ENCODE data around the gene DUSP10. TPM values are rescaled to one million over a fixed set of nuclear protein-coding genes. Genes with fewer than 3 reads are reported as not detected.

Gene DUSP10
- total RNA-seq, 6 experiments from 2014 or later, result 30.5 to 48.9 (median 43.8) TPM

DNA sequence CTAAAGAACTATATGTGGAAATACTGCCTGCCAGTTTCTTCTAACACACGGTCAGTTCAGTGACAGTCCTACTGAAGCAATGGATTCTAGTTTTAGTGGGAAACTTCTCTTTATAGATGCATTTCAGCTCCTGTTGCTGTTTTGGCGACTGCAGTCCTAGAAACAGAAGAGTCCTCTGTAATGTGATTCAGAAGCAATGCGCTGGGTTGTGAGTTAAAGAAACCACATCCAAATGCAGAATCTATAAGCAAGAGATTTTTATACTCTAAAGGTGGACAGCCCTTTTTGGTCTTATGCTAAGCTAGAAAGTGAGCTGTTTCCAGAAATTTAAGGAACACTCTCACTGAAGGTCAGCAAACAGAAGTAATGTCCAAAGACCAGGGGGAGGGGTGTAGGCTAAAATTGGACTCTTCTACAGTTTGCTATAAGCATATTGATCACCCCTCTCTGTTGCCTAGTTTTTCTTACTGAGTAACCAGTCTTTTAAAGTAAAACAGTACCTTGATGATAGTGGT lies 30.8 kb downstream of the DUSP10 start:
- DNase-seq, result no peak
- H3K36me3 Mint-ChIP-seq (ENCODE audit: low read depth), result peaks cover 56% of the 10 kb centered on the region
- no peak overlapping the region for H3K4me3 Mint-ChIP-seq
- H3K27ac Mint-ChIP-seq, result peak overlapping the region; percentile 90
- H3K27me3 Mint-ChIP-seq (ENCODE audit: insufficient read depth), result peaks cover 2% of the 10 kb centered on the region; the same call in 1 of the 2 replicates
- no peaks in the 10 kb centered on the region for H3K9me3 Mint-ChIP-seq
- peaks cover 82% of the 10 kb centered on the region for H3K4me1 Mint-ChIP-seq (ENCODE audit: low read depth)
- TF ChIP-seq, protein P1, sequence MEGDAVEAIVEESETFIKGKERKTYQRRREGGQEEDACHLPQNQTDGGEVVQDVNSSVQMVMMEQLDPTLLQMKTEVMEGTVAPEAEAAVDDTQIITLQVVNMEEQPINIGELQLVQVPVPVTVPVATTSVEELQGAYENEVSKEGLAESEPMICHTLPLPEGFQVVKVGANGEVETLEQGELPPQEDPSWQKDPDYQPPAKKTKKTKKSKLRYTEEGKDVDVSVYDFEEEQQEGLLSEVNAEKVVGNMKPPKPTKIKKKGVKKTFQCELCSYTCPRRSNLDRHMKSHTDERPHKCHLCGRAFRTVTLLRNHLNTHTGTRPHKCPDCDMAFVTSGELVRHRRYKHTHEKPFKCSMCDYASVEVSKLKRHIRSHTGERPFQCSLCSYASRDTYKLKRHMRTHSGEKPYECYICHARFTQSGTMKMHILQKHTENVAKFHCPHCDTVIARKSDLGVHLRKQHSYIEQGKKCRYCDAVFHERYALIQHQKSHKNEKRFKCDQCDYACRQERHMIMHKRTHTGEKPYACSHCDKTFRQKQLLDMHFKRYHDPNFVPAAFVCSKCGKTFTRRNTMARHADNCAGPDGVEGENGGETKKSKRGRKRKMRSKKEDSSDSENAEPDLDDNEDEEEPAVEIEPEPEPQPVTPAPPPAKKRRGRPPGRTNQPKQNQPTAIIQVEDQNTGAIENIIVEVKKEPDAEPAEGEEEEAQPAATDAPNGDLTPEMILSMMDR (IDR thresholded peaks at IDR 0.05), result no peak

DNA sequence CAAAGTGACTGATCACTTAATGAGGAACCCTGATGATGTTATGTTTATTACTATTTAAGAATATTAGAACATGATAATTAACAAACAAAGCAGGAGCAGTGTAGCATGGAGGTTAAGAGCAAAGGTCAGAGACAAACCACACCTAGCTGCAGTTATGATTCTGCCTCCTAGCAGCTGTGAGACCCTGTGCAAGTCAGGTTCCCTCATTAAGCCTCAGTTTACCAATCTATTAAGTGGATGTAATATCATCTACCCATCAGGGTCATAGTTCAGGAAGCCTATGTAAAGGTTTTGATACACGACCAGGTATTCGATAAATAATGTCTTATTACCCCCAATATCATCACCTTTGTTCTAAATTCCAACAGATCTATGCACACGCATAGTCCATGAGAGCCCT lies 32.0 kb downstream of the DUSP10 start:
- no peak for DNase-seq
- Mint-ChIP-seq H3K36me3 (ENCODE audit: low read depth) (peaks cover 54% of the 10 kb centered on the region), H3K4me1 (ENCODE audit: low read depth) (peaks cover 69% of the 10 kb centered on the region), H3K27ac (no peak overlapping the region), H3K4me3 (no peak overlapping the region), H3K9me3 (no peaks in the 10 kb centered on the region), H3K27me3 (ENCODE audit: insufficient read depth) (peaks cover 2% of the 10 kb centered on the region)
- TF ChIP-seq, protein P1 (IDR thresholded peaks at IDR 0.05), result no peak

DNA sequence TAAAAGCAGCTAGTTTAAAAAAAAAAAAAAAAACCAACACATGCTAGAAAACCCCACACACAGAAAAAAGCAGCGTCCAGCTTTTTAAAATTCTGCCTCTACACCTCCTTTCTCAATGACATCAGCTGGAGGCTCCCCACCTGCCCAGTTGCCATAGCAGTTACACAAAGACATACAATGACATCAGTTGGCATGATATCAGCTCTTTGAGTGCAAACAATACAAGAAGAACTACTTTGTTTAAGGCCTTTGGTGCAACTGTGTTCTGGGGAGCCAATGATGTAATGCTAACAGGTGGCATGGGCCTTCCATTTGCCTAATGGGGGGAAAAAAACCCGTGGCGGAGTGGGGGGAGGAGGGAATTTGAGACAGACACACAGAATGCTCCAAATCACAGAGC lies 32.9 kb downstream of the DUSP10 start:
- Mint-ChIP-seq H3K27ac (peak overlapping the region; percentile 73), H3K27me3 (ENCODE audit: insufficient read depth) (peaks cover 2% of the 10 kb centered on the region), H3K9me3 (no peaks in the 10 kb centered on the region), H3K4me3 (no peak overlapping the region), H3K4me1 (ENCODE audit: low read depth) (peaks cover 68% of the 10 kb centered on the region), H3K36me3 (ENCODE audit: low read depth) (peaks cover 54% of the 10 kb centered on the region)
- no peak for DNase-seq
- TF ChIP-seq, protein P1 (IDR thresholded peaks at IDR 0.05), result no peak

DNA sequence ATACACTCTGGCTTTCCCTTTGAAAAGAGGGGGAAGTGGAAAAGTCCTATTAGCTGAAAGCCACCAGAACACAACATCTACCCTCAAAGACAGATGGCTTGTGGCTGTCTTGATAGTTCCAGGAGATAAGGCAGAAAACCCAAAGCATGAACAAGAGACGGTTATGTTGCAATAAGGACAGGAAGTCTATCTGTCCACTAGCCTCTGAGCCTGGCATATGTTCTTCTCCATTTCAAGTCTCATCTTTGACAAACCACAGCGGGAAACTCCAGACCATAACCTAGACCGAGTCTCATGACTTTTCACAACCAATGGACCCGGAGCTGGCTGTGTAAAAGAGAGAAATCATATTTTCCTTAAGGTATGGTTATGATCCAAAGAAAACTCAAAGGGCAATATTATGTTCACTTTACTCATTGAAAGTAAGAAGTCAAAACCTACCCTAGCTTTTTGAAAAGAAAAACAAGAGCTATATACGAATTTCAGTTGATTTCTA lies 33.8 kb downstream of the DUSP10 start:
- Mint-ChIP-seq H3K4me3 (no peak overlapping the region), H3K36me3 (ENCODE audit: low read depth) (peaks cover 60% of the 10 kb centered on the region), H3K4me1 (ENCODE audit: low read depth) (peaks cover 60% of the 10 kb centered on the region), H3K27ac (peak overlapping the region; percentile 73), H3K27me3 (ENCODE audit: insufficient read depth) (peaks cover 2% of the 10 kb centered on the region), H3K9me3 (no peaks in the 10 kb centered on the region)
- TF ChIP-seq, protein P1 (IDR thresholded peaks at IDR 0.05), result no peak
- DNase-seq, result no peak

DNA sequence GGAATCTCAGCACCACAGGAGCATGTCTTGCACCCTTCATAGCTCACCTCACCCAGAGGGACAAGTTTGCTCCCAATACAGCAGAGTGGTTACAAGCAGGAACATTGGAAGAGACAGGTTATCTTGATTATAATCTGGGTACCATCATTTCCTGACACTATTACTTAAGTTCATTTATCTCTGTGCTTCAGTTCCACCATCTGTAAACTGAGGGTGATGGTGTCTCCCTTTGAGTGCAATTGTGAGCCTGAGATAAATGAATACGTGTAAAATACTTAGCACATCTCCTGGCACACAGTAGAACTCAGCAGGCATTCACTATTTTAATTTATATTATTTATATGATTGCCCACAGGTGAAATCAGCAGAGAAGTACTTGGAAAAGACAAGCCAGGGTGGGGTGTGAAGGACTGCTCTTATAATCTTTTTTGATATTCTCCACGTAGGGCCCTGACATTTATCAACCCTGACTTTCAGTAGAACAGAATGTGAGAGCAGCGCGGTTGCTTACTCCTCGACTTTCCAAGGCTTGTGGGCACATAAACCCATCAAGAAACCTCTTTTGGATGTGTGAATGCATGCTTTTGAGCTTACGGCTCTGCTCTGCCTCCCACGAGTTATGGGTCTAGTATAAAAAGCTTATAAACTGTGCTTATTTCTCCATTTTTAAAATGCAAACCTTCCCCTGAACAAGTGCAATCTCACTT lies 34.9 kb downstream of the DUSP10 start:
- Mint-ChIP-seq H3K4me1 (ENCODE audit: low read depth) (peaks cover 54% of the 10 kb centered on the region), H3K36me3 (ENCODE audit: low read depth) (peaks cover 63% of the 10 kb centered on the region)

More for the DNA sequence above, 34.9 kb downstream of the DUSP10 start:
- H3K27me3 Mint-ChIP-seq (ENCODE audit: insufficient read depth), result no peaks in the 10 kb centered on the region; the same call in 1 of the 2 replicates
- no peak overlapping the region for H3K27ac Mint-ChIP-seq
- no peak for DNase-seq
- TF ChIP-seq, protein P1 (IDR thresholded peaks at IDR 0.05), result no peak
- no peak overlapping the region for H3K4me3 Mint-ChIP-seq
- H3K9me3 Mint-ChIP-seq, result no peaks in the 10 kb centered on the region
